ENCODE data around the gene RAE1.

DNA sequence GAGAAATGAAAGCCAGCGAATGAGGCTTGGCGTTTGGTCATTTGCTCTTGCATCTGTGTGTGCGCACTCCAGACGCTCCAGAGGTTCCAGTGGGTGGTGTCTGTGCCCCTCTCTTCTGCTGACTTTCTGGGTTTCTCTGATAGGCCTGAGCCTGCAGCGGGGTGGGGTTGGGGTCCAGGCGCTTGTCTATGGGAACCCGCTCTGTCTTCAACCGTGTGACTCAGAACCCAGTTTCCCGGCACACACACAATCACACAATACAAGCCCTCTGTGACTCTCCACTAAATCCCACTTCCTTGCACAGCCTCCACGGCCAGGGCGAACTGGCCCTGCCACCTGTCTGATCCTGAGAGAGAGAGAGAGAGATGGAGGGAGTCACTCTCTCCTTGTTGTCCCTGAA is 64.7 kb downstream of the RAE1 start:
- no peak for TF ChIP-seq POLR2A (IDR thresholded peaks at IDR 0.05; ENCODE audit: low read length)
- TF ChIP-seq GATA1 (IDR thresholded peaks at IDR 0.05; ENCODE audit: low read depth, low read length): no peak

Data from erythroblast (primary cell).